Transverse colon (tissue), 3 donors: ENCODE data around the gene FNDC3B.

Source experiments
- EP300 ChIP-seq: sonication (generic); formaldehyde crosslinking; IDR thresholded peaks from one replicate; pipeline ENCODE4 v1.6.1; 2017; ENCODE audit warnings: antibody characterized with exemption, low read depth
- POLR2A ChIP-seq: fragments of 450-650 bp; IDR thresholded peaks from one replicate; pipeline ENCODE4 v1.6.1; 2016; ENCODE audit warnings: antibody characterized with exemption, mild to moderate bottlenecking, moderate library complexity
- TF ChIP-seq, protein P1 (sequence below), 5 experiments: fragments of 200-600 bp in 3 of 5; fragments of 450-650 bp in 2 of 5; sonication (generic) in 3 of 5; IDR thresholded peaks; 1 replicate in 2 of 5; 2 replicates in 3 of 5; pipeline ENCODE4 v1.5.1; 2016 to 2017; ENCODE audit warnings: antibody characterized with exemption in 5 of 5, inconsistent platforms in 3 of 5, mild to moderate bottlenecking in 2 of 5, moderate library complexity in 1 of 5

DNA sequence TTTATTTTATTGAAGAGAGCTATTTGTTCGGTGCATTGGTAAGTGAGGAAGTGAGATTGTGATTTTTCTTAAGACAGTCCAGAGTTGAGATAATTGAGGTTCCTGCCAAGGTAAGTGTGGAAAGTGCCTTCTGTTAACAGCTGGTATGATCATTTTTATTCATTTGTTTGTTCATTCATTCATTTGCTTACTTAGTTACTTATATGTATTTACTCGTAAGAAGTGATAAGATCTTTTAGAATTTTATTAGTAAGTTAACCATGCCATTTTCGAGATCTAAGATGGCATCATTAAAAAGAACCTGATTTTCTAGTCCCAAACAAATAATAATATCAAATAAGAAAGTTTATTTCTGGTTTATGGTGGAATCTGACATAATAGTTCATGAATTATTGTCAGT lies 258.9 kb downstream of the FNDC3B start:
- TF ChIP-seq, protein P1, sequence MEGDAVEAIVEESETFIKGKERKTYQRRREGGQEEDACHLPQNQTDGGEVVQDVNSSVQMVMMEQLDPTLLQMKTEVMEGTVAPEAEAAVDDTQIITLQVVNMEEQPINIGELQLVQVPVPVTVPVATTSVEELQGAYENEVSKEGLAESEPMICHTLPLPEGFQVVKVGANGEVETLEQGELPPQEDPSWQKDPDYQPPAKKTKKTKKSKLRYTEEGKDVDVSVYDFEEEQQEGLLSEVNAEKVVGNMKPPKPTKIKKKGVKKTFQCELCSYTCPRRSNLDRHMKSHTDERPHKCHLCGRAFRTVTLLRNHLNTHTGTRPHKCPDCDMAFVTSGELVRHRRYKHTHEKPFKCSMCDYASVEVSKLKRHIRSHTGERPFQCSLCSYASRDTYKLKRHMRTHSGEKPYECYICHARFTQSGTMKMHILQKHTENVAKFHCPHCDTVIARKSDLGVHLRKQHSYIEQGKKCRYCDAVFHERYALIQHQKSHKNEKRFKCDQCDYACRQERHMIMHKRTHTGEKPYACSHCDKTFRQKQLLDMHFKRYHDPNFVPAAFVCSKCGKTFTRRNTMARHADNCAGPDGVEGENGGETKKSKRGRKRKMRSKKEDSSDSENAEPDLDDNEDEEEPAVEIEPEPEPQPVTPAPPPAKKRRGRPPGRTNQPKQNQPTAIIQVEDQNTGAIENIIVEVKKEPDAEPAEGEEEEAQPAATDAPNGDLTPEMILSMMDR (IDR thresholded peaks at IDR 0.05), result no peak
- TF ChIP-seq POLR2A (no peak), EP300 (no peak)
